Midbrain (tissue), 1 donor: Measurements from ENCODE around the gene SLC35E4.
"Not testable (repeated sequence)": the region's sequence is repeated elsewhere in the genome, so short reads cannot be mapped to it uniquely, and the experiment has no call there.

Source experiments
- DNase-seq: peaks from one replicate; lab custom pipeline; 2025; lab: John Stamatoyannopoulos, UW

SLC35E4 gene, protein sequence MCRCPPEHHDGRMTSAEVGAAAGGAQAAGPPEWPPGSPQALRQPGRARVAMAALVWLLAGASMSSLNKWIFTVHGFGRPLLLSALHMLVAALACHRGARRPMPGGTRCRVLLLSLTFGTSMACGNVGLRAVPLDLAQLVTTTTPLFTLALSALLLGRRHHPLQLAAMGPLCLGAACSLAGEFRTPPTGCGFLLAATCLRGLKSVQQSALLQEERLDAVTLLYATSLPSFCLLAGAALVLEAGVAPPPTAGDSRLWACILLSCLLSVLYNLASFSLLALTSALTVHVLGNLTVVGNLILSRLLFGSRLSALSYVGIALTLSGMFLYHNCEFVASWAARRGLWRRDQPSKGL

DNA sequence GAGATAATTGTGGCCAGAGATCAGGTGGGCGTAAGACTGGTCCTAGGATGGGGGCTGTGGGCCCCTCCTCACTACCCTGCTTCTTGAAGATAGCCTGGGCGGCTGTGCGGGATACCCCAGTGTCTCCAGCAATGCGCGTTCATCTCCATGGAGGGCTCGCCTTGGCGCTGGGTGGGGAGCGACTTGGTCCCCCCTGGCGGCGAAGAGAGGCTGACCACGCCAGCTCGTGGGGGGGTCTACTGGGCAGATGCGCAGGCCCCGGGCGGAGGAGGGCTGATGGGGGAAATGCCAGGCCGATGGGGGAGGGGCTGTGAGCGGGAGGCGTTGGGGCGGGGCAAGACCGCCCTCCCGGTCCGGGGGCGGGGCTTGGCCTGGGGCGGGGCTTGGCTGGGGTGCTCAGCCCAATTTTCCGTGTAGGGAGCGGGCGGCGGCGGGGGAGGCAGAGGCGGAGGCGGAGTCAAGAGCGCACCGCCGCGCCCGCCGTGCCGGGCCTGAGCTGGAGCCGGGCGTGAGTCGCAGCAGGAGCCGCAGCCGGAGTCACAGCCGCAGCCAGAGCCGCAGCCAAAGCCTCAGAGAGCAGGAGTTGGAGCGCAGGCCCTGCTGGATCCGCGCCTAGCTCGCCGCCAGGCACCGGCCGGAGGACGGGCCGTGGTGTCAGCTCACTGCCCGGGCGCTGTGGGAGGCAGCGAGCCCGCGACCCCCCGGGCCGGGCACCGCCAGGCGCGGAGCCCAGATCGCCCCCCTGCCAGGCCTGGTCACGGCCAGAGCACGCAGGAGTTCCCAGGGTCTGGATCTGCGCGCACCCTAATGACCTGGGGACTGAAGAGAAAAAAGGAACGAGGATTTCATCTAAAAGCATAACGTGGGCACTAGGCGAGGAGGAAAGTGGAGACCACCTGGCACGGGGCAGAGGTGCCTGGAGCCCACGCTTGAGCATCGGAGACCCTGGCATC lies at the start of gene SLC35E4:
TSS of gene SLC35E4 (plus strand) at position 509 of the 953 bp plus-strand sequence. CDS start 670 bp downstream, outside the sequence.
- DNase-seq: peak; percentile 95

DNA sequence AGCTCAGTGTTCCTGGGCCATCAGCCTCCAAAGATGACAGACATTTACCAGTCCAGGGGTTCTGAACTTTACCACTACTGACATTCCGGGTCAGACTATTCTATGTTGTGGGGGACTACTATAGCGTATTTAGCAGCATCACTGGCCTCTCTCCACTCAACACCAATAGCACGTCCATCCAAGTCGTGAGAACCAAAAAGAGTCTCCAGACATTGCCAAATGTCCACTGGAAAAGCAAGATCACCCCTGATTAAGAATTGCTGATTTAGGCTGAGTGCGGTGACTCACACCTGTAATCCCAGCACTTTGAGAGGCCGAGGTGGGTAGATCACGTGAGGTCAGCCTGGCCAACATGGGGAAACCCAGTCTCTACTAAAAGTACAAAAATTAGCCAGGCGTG lies 49.2 kb upstream of the SLC35E4 start:
- DNase-seq: no peak

DNA sequence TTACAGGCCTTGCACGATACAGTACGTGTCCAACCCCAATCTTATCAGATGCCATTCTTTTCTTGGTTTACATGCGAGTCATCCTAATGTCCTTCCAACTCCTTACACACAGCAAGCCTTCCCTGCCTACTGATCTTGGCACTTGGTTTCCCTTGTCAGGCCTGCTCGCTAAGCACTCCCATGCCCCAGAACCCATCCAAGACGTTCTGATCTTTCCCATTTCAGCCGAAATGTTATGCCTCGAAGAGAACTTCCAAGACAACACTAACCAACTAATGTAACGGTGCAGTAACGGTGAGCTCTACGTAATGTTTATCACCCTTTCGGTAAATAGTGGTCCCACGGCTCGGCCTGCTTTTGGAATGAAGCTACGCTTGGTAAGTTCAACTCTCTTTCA lies 44.4 kb upstream of the SLC35E4 start:
- no peak for DNase-seq

DNA sequence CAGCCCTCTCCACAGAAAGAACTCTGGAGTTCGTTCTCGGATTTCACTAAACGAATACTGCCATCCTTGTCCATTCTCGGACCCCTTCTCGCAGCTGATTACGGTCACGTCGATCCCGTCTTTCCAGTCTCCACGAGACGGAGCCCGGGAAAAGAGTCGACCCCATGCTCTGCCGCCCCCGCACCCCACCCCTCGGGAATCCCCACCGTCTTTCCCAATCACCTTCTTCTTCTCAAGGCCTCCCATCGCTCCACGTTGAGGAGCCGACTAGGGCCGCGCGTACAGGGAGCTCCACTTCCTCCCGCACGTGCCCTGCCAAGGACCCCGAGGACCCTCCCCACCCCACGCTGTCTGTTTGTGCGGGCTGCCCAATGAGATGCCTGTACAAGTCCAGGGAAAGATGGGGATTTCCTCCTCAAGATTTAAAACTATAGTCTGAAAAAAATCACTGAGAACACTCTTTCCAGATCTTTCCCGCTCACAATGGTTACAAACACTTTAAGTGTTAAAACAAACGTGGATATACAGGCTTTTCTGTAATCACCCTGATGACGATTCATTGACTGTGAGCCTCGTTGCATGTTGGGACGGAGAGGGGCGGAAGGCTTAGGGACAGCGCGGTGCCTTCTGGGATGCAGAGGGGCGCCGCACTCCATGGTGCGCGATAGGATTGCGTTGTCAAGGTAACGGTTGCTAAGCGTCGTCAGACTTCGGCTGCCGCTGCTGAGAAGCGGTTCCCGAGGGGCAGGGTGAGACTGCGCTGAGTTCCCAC lies 43.8 kb upstream of the SLC35E4 start, which contains the start of gene PES1:
TSS of gene PES1 (minus strand) at position 323 of the 772 bp plus-strand sequence. CDS start at position 246, 77 bp downstream.
- DNase-seq: peak; percentile 97

DNA sequence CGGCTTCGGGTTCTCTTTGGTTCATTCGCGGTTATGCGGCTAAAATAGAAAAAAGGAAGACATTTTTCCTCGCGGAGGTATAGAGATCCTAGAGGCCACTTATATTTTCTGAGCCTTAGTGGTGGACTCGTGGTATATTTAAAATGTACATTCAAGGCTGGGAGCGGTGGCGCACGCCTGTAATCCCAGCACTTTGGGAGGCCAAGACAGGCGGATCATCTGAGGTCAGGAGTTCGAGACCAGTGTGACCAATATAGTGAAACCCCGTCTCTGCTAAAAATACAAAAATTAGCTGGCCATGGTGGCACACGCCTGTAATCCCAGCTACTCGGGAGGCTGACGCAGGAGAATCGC lies 43.2 kb upstream of the SLC35E4 start:
- DNase-seq: not testable (repeated sequence)

DNA sequence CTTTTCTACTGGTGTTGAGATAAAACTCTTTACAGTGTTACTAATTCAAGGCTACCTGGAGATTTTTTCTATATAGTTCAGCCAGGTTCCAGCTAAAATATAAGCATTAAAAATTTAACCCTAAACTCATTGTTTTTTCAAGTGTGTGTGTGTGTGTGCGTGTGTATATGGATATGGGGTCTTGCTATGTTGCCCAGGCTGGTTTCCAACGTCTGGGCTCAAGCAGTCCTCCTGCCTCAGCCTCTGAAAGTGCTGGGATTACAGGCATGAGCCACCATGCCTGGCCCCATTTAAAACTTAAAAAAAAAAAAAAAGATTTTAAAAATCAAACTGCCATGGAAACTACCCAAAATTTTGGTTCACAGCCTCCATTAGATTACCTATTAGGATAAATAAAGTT lies 39.4 kb upstream of the SLC35E4 start:
- no peak for DNase-seq

DNA sequence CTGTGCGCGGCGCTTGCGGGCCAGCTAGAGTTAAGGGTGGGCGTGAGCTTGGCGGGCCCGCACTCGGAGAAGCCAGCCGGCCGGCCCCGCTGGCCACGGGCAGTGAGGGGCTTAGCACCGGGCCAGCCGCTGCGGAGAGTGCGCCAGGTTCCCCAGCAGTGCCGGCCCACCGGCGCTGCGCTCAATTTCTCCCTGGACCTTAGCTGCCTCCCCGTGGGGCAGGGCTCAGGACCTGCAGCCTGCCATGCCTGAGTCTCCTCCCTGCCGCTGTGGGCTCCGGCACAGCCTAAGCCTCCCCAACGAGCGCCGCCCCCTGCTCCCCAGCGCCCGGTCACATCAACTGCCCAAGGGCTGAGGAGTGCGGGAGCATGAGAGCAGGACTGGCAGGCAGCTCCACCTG lies 38.7 kb upstream of the SLC35E4 start:
- no peak for DNase-seq

DNA sequence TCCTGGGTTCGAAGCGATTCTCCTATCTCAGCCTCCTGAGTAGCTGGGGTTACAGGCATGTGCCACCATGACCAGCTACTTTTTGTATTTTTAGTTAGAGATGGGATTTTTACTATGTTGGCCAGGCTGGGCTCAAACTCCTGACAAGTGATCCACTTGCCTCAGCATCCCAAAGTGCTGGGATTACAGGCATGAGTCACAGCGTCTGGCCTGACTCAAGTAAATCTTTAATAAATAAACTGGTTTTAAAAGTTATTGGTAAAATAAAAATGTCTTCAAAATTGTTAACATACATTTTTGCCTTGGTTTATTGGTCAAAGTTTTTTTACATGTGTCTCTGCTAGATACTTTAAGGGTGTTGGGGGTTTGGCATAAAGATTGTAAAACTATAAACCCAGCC lies 36.6 kb upstream of the SLC35E4 start:
- no peak for DNase-seq

DNA sequence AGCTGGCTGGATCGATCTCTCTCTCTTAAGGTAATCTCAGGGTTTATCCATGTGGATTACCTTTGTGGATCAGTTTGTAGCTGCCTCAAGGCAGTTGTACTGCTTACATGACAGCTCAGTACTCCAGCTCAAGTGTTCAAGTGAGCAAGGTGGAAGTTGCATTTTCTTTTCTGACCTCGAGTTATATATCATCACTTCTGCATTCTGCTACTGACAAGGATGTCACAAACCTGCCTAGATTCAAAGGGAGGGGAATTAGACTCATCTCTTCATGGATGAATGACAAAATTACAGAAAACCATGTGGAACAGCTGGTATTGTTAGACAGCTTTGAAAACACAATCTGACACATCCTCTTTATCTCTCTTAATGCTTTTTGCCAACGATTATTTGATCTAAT lies 34.7 kb upstream of the SLC35E4 start:
- DNase-seq: no peak

DNA sequence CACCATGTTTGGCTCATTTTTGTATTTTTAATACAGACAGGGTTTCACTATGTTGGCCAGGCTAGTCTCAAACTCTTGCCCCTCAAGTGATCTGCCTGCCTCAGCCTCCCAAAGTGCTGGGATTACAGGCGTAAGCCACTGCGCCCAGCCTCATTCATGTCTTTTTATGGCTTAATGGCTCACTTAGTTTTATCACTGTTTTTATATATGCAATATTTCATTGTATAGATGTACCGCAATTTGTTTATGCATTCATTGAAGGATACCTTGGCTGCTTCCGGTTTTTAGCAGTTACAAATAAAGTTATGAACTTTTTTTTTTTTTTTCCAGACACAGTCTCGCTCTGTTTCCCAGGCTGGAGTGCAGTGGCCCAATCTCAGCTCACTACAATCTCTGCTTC lies 34.1 kb upstream of the SLC35E4 start:
- no peak for DNase-seq

DNA sequence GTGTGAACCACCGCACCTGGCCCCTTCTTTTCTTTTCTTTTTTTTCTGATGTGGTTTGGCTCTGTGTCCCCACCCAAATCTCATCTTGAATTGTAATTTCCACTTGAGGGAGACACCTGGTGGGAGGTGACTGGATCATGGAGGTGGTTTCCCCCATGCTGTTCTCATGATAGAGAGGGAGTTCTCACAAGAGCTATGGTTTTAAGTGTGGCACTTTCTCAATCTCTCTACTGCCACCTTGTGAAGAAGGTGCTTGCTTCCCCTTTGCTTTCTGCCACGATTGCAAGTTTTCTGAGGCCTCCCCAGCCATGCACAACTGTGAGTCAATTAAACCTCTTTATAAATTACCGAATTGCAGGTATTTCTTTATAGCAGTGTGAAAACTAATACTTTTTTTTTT lies 33.5 kb upstream of the SLC35E4 start:
- peak; percentile 8 for DNase-seq

DNA sequence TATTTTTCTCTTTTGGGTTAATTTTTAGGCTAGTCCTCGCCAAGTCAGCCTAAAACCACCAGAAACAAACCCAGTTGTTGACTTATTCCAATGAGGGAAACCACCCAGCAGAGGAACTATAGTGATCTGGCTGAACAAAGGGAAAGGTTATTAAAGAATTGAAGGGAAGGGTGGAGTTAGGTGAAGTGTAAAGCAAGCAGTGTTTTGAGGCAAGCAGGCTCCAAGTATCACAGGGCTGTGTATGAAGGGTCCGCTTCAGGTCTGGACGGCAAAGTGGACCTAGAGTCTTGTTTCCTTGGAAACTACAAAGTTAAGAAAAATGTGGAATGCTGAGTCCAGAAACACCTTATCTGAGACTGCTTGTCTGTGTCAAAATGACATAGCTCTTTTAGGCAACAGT lies 31.8 kb upstream of the SLC35E4 start:
- no peak for DNase-seq

DNA sequence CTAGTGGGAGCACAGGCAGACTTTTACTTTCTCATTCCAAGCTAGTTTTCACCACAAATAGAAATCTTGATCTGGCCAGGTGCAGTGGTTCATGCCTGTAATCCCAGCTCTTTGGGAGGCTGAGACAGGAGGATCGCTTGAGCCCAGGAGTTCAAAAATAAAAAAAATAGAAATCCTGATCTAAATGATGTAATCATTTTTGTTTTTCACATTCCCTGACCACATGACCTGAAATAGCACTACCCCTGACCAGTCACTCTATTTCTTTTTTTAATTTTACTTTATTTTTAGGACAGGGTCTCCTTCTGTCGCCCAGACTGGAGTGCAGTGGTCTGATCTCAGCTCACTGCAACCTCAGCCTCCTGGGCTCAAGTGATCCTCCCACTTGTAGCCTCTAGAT lies 30.9 kb upstream of the SLC35E4 start:
- DNase-seq: no peak

DNA sequence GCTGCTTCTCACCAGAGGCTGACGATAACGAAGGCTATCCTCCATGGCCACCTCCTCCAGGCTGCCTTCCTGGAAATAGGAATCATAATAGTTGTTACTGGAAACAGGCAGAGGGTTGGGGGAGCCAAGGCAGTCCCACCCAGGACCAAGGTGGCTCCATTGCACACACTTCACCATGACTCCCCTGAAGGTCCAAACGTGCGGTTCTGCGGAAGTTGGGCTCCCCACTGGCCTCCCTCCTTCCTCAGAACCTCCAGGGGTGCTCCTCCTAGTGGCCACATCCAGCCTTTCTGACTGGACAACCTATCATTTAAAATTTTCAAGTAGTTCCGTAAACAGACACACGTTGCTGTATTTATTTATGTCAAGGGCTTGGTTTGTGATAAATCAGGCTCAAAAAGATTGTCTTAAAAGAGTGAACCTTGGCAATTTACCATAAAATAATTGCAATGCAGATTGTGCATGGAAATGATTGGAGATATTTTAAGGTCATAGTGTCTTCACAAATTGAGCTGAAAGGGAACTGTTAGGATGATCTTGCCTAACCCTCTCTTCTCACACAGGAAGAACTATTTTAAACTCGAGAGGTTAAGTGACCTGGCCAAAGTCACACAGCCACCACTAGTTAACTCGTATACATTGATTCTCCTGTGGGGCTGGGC lies 30.0 kb upstream of the SLC35E4 start:
- peak; percentile 36 for DNase-seq

DNA sequence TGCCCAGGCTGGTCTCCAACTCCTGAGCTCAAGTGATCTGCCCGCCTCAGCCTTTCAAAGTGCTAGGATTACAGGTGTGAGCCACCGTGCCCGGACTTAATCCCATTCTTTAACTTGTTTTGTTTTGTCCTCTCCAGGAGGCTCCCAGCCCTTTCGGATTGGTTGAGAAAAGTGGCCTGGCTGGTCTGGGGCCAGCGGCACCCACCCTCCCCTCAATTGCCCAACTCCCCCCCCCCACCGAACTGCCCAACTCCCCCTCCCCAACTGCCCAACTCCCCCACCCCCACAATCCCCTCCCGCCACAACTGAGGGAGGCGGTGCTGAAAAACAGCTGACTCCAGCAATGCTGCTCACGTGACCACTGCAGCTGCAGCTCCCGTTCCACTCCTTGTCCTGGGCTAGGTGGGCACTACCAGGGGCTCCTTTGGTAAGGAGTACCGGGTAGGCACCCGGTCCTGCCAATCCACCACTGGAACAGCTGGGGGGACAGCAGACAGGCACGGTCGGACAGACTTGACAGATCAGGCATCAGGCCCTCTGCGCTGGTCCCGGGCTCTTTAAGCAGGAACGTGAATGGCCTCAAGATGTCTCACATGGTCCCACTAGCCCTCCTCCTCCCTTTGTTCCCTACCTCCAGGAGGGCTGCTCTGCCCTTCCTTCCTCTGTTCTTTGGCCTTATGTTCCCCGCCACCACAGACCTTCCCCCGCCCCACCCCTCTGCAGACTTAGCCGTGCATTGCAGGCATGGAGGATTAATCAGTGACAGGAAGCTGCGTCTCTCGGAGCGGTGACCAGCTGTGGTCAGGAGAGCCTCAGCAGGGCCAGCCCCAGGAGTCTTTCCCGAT lies 28.9 kb upstream of the SLC35E4 start, which contains the start of gene TCN2:
TSS of gene TCN2 (plus strand) at position 720 of the 845 bp plus-strand sequence. CDS start 158 bp downstream, outside the sequence.
- DNase-seq: peak; percentile 86

DNA sequence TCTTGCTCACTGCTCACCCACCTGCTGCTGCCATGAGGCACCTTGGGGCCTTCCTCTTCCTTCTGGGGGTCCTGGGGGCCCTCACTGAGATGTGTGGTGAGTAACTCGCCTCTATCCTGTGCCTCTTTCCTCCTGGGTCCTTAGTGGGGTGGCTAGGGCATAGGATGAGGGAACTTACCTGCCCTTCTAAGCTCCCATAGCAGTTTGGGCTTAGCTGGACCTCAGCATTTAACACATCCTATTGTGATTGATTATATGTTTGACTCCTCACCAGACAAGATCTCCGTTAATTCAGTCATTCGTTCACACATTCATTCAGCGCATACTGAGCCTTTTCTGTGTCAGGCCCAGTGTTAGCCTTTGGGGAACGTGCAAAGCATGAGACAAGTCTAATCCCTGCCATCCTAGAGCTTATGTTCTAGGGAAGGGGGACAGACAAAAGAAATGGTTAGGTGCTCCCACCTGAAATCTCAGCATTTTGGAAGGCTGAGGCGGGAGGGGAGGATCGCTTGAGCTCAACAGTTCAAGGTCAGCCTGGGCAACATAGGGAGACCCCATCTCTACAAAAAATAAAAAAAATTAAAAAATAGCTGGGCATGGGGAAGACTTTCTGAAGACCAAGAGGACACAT lies 28.2 kb upstream of the SLC35E4 start:
- DNase-seq: no peak

DNA sequence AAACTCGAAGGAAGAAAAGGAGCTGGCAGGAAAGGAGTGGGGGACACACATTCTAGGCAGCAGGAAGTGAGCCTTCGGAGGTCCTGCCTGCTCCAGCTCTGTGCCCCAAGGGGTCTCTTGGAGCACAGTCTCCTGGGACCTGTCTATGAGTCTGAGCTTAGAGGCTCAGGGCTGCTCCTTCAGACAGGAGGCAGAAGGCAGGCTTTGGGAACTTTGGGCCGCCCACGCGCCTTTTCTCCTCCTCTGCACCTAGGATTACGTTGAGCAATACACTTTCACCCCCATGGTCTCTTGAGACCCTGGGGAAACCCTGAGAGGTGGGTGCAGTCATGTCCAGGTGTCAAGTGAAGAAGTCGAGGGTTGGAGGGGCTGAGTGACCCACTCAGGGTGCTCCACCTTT lies 27.6 kb upstream of the SLC35E4 start:
- no peak for DNase-seq

DNA sequence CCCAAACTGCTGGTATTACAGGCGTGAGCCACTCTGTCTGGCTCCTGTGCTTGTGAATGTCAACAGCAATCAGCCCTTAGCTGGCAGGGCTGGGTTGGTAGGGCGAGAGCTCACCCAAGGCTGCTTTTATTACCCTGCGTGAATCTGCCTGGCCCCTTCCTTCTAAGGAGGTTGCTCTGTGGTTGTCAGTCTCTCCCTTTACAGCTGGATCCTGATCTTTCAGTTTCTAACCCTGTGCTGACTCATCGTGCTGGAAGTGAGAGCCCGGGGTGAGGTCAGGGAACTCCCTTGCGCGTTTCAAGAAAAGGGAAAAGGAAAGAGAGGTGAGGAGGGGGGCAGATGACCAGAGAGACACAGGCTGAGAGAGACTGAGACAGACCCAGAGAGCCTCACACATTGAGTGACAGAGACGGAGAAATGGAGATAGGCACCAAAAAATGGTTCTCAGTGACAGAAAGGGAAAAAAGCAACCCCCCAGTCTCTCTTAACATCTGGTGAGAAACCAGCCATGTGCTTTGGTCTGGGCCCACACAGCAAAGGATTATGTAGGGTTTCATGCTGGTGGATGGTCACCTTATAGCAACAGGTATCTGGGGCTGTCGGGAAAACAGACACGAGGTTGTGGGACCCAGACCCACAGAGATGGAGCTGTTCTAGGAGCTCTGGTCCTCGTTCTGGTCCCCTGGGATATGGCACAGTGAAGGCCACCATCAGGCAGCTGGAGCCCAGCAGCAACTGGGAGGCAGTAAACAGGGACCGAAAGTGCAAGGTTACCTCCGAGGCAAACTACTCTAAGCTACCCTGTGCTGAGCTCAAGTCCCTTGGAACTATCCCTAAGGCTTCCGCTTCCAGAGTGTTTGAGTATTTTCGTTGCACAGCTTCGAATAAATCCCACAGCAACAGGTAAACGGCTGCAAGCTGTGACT lies 26.1 kb upstream of the SLC35E4 start:
- no peak for DNase-seq

DNA sequence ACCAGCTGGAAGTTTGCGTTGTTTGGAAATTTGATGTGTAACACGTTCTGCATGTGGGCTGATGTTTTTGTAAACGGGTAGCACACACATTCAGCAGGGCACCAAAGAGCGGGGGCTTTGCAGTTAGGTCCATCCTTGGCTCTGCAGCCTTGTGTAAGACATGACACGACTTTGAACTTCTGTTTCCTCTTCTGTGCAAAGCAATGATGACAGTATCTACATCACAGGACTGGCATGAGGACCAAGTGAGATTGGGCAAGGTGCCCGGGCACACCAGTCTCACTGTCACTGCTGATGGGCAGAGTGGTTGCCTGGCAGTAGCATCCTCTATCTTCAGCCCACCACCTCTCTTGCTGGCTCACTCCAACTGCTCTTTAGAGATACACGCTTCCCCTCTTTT lies 25.3 kb upstream of the SLC35E4 start:
- DNase-seq: no peak
